Astrocyte of the spinal cord (primary cell): ENCODE data around the gene REV3L.

Experiments used
- DNase-seq: peaks from one replicate; pipeline ENCODE4 v3.0.0; 2011; ENCODE audit warnings: low read depth, low spot score
- H3K4me3 ChIP-seq: 2 replicates; pipeline ENCODE4 v1.5.1; 2011; ENCODE audit warnings: low read depth, mild to moderate bottlenecking, low read length, moderate library complexity
- CTCF ChIP-seq: IDR thresholded peaks from 2 replicates; pipeline ENCODE4 v1.5.1; 2012; ENCODE audit warnings: low read depth, mild to moderate bottlenecking, low read length, inconsistent platforms
- in situ Hi-C: cut with HindIII; loops from 2 replicates; pipeline ENCODE4 v1.10.0; 2017; ENCODE audit warnings: low sequenced_read_pairs

The REV3L gene

GRCh38 chr6:111379831-111380230 lies 103.2 kb downstream of the REV3L start:
- no peak overlapping the region for H3K4me3 ChIP-seq
- no peak for TF ChIP-seq CTCF
- DNase-seq = no peak
- in situ Hi-C loops = no loop called here

DNA sequence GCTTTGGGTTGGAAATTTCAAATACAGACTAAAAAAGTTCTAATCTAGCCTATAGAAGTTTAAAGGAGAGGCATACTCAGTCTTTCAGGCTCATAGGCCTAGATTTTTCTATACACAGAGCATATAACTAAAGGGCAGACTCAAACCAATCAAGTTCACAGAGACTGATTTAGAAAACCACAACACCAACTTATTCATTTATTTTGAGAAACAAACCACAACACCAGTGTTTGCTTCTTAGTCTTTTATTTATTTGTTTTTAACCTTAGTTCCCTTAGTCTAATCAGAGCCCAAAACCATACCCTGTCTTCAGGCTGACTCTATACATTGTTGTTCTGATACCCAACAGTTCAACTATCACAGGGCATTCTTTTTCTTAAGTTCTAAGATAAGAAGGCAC lies 103.7 kb downstream of the REV3L start:
- DNase-seq = no peak
- no peak for TF ChIP-seq CTCF
- in situ Hi-C loops = no loop called here
- no peak overlapping the region for H3K4me3 ChIP-seq

DNA sequence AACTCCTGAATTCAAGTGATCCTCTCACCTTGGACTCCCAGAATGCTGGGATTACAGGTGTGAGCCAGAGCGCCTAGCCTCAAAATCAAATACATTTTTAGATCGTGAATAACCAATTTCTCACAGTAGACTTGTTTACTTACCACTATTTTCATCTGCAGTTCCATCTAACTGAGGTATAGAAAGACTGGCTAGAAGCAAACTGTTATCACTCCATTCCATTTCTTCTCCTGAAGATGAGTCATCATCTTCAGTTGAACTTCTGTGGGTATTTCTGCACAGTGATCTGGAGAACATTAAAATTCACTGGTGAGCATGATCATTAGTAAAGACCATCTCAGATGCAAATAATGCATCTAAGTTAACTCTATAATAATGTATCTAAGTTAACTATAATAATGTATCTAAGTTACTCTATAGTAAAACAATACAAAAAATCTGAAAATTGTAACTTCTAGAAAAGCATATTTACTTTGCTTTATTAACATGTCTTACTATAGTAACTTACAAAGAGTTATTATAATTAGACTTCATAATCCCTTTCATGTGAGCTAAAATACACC lies 105.4 kb downstream of the REV3L start:
- in situ Hi-C loops = no loop called here
- peak; percentile 21 for DNase-seq
- H3K4me3 ChIP-seq = no peak overlapping the region
- no peak for TF ChIP-seq CTCF

DNA sequence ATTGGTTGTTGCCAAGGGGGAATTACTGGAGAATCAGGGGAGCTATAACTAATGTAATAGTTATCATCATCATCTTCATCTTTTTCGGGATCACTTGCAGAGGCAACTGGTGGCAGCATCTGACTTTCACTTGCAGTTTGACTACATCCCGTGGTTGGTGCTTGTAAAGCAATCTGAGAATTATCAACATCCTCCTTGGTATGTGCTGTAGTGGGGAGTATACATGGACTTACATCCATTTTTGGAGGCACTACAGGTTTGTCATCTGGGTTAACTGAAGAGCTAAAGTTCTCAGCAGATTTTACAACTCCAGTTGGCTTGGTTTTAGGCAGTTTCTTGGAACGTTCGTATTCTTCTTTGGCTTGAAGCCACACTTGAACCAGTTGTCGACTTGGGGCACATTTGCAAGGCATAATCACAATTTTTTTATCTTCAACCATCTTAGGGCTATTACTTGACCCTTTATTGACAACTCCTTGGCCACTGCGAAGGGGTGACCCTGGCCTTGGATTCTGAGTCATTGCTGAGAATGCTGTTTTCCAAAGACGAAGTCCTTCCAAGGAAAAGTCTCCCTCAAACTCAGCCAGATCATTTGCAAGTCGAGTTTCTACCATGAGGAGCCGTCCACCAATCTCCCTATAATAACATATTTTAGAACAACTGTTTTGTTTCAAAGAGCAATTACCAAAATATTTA lies 115.5 kb downstream of the REV3L start:
- DNase-seq = no peak
- in situ Hi-C loops = no loop called here
- no peak for TF ChIP-seq CTCF
- H3K4me3 ChIP-seq = no peak overlapping the region

- peak; percentile 59 for TF ChIP-seq CTCF
- no peak overlapping the region for H3K4me3 ChIP-seq
- in situ Hi-C loops = no loop called here
- DNase-seq = peak; percentile 48
These were observed 121.4 kb downstream of the REV3L start for GRCh38 chr6:111361648-111362047.

- no peak for TF ChIP-seq CTCF
- H3K4me3 ChIP-seq = no peak overlapping the region
- DNase-seq = no peak
- in situ Hi-C loops = no loop called here
These were observed 124.6 kb downstream of the REV3L start for GRCh38 chr6:111358454-111358853.
